Hematopoietic multipotent progenitor cell (in vitro differentiated cells): ENCODE measurements around the gene LCE1D. TPM values are rescaled to one million over a fixed set of nuclear protein-coding genes. Genes with fewer than 3 reads are reported as not detected.

Experiments used
- DNase-seq, 3 donors: peaks; one replicate each; pipeline ENCODE4 v3.0.0-alpha.2; 2011 to 2015; ENCODE audit warnings: low read depth in 2 of 3, low spot score in 2 of 3
- total RNA-seq: library from RNA; depleted of rRNA; stranded (reverse); fragments of >200 nt; gene quantifications from one replicate; pipeline ENCODE4 v1.2.3, GENCODE V29; 2012

The LCE1D gene, protein sequence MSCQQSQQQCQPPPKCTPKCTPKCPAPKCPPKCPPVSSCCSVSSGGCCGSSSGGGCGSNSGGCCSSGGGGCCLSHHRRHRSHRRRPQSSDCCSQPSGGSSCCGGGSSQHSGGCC
- total RNA-seq = not detected

DNA sequence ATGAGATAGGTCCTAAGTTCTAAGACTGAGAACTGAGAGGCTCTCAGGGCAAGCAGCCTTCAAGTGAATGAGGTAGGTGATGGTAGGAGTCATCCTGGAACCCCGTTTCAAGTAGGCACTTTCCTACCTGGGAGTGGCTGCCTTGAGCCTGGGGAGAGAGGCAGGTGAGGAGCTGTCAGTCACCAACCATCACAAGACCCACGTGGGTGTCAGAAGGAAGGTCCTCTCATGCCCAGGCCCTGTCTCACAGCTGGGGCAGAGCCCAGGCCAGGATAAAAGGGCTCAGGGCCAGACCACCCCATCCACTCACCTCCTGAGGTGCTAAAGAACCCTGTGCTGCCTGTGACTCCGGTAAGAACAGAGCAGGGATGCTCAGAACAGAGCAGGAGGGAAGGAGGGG is at the start of gene LCE1D:
Gene LCE1D (plus strand): TSS at position 301 of the 400 bp plus-strand sequence. CDS start 1,074 bp downstream, outside the sequence.
- no peak for DNase-seq

DNA sequence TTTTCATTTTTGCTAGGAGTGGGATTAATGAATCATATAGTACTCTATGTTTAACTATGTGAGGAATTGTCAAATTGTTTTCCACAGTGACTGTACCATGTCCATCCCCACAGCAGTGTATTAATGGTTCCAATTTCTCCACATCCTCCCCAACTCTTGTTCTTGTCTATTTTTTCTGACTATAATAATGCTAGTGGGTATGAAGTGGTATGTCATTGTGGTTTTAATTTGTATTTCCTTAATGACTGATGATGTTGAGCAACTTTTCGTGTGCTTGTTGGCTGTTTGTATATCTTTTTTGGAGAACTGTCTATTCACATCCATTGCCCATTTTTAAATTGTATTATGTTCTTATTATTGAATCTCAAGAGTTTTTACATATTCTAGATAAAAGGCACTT is 48.7 kb upstream of the LCE1D start:
- DNase-seq = no peak

DNA sequence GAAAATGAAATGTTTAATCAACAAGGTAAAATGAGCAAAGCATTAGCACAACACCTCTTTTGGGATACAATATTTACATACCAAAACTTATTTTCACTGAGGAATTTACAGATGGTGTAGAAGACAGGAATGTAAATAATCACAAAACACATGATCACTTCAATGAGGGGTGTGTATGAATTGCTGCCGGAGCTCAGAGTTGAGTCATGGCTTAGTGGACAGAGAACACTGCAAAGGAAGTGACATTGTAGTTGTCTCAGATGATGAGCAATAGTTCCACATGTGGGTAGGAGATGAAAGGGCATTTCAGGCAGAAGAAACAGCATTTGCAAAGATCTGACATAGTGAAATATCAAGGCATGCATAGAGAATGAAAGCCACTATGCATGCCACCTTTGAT is 44.3 kb upstream of the LCE1D start:
- DNase-seq = no peak

DNA sequence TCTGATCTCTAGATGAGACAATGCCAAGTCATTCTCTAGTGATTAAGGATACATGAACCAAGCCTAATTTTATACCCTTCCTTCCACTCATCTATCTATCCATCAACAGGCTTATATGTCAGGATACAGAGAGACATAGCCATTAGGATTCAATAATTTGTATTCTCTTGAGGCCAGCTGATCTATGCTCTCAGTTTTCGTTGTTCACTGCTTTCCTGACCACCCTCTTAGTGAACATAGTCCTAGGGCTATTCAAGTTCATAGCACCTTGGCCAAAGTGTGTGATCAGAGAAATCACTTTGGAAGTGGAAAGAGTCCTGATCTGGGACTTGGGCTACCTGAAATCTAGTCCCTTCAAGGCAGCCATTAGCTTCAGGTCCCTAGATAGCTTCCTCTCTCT is 42.9 kb upstream of the LCE1D start:
- no peak for DNase-seq

DNA sequence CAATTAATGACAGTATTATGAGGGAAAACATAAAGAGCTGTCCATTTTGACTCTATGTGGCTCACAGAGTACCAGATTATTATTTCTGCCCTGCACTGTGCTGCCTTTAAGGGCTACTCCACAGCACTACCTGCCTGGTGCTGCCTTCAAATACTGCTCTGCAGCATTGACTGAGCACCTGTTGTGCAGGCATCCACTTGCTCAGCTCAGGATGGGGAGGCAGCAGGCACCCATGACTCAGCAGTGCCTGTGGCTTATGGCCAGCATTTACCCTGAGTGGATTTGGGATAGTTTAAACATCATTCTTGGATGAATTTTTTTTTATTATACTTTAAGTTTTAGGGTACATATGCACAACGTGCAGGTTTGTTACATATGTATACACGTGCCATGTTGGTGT is 39.6 kb upstream of the LCE1D start:
- DNase-seq = no peak

DNA sequence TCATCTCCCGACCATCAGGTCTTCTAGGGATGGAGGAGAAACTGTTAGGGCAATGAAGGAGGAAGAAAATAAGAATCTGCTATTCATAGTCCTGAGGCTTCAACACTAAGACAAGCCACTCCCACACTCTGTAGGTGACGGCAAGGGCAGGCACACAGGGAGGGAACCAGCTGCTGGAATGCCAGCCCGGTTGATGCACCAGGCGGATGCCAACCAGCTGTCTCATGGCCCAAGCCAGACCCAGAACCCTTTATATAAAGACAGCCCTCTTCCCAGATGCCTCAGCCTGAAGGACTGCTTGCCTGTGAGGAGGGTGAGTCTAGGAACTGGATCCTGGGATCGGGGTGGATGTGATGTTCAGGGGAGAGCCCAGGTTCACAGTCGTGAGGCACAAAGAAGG is 38.8 kb upstream of the LCE1D start, which contains the start of gene KPRP:
Gene KPRP (plus strand): TSS at position 279 of the 400 bp plus-strand sequence. CDS start 1,564 bp downstream, outside the sequence.
- no peak for DNase-seq

DNA sequence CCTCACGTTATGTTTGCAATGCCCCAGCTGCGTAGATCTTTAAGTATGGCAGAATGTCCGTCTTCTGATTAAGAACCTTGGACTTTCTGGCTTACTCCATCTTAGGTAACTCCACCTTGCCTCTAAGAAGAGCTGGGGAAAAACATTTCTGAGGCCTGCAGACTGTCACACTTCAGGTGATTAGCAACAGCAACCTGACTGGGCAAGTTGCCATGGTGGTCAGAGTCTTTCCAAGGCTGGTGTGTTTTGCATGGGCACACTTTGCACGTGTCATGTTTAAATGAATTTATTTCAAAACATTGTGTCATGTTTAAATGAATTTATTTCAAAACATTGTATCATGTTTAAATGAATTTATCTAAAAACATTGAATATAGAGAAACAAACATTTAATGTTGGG is 37.9 kb upstream of the LCE1D start:
- no peak for DNase-seq

- DNase-seq = no peak
Measured at GRCh38 chr1:152759453-152760173, 36.9 kb upstream of the LCE1D start.

- DNase-seq = no peak
Measured at GRCh38 chr1:152760551-152761190, 35.9 kb upstream of the LCE1D start.

DNA sequence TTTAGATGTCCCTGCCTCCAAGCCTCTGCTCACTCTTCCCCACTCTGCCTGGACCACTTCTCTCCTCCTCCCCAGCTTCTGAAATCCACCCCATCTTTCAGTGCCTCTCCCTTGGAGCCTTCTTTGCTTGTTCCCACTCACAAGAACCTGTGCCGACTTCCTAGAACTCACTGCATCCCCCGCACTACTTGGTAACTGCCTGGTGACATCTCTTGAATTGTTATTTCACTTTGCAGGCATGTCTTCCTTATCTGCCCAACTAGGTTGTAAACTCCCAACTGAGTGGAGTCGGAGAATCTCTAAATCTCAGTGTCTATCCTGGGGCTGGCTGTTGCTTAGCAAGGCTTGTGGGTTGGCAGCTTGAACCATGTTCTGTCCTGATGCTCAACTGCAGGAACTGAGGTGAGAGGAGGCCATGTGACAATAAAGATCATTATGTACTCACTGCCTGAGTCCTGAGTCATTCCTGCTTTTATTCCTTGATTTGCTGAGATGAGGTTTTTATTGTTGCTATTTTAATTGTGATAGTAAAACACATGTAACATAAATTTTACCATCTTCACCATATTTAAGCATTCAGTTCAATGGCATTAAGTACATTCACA is 34.8 kb upstream of the LCE1D start:
- no peak for DNase-seq

GRCh38 chr1:152768847-152769533 is 27.5 kb upstream of the LCE1D start:
- DNase-seq = no peak

GRCh38 chr1:152770411-152770810 is 26.1 kb upstream of the LCE1D start:
- DNase-seq = no peak

DNA sequence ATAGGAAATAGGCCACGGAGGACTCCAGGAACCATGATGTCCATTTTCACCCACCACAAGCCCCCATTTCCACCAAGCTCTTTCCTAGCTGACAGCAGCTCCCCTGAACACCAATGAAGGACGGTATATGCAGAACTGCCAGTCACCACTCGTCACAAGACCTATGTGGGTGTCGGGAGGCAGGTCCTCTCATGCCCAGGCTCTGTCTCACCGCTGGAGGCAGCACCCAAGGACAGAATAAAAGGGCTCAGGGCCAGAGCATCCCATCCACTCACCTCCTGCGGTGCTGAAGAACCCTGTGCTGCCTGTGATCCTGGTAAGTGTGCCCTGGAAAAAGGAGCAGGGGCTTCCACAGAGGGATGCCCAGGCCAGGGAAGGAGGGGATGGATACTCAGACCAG is 21.6 kb upstream of the LCE1D start, which contains the start of gene LCE1F:
Gene LCE1F (plus strand): TSS at position 266 of the 400 bp plus-strand sequence. CDS start 1,232 bp downstream, outside the sequence.
- DNase-seq = no peak

GRCh38 chr1:152776361-152776760 is 20.2 kb upstream of the LCE1D start:
- no peak for DNase-seq

GRCh38 chr1:152777510-152778137 is 18.9 kb upstream of the LCE1D start:
- DNase-seq = no peak

DNA sequence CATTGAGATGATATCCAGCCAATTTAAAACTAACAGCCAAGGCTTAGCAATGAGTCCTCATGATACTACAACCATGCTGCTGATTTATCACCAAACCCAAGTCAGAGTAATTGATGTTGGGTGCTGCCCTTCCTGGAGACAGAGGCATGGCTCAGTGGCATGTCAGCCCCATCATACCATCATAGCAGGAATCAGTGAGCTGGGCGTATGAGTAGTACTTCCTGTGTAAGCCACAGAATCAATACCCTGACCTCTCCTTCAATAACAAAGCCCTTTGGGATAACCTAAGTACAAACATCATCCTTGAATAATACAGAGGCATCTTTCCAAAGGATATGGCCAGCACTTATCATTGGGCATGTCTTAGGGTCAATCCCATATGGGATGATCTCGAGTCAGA is 13.4 kb upstream of the LCE1D start:
- no peak for DNase-seq

GRCh38 chr1:152786077-152786476 is 10.4 kb upstream of the LCE1D start, which contains the start of gene LCE1E:
LCE1E (plus strand) TSS chr1:152786257; CDS start chr1:152787300, 1,043 bp downstream.
- DNase-seq = no peak

- no peak for DNase-seq
Measured at GRCh38 chr1:152795686-152796085, 835 bp upstream of the LCE1D start.

DNA sequence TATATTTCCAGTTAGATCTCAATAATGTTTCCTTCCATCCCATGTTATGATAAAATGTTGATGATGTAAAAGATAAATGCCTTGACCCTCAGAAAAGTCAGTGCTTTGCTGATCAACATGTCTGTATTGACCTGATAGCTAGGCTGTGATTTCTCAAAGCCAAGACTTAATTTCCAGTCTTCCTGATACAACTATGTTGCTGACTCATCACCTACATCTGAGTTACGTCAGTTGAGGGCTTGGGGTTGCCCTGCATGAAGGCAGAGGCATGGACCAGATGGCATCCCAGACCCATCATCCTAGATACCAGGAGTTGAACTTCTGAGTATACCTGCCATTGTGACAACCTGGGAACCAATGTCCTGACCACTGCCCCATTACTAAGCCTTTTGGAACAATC is 4.8 kb downstream of the LCE1D start:
- DNase-seq = no peak

DNA sequence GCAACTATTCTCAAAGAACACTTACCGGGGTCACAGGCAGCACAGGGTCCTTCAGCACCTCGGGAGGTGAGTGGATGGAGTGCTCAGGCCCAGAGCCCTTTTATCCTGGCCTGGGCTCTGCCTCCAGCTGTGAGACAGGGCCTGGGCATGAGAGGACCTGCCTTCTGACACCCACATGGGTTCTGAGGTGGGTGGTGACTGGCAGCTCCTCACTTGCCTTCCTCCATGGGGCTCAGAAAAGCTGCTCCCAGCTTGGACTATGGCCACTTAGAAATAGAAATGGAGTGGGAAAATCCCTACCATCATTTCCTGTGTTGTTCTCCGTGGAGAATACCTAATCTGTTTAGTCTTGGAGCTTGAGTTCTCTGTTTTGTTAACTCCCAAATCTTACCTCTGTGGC is 10.1 kb downstream of the LCE1D start, which contains the start of gene LCE1C:
Gene LCE1C (minus strand): TSS at position 76 of the 400 bp plus-strand sequence. CDS start 1,173 bp downstream, outside the sequence.
- DNase-seq = no peak
